H9 (cell line): ENCODE measurements around the gene GUCY1A1. TPM values are rescaled to one million over a fixed set of nuclear protein-coding genes. Genes with fewer than 3 reads are reported as not detected.

Source experiments
- DNase-seq: peaks from one replicate; pipeline ENCODE4 v3.0.0-alpha.2; 2017
- H2AFZ ChIP-seq: one replicate; pipeline ENCODE4 v1.6.1; 2013; ENCODE audit warnings: mild to moderate bottlenecking, low read length, control low read depth, moderate library complexity
- H2AK5ac ChIP-seq: 2 replicates; pipeline ENCODE4 v1.6.1; 2013; ENCODE audit warnings: low read length, control low read depth, mixed read lengths; ENCODE audit not compliant: insufficient read length
- H2BK120ac ChIP-seq: one replicate; pipeline ENCODE4 v1.6.1; 2013; ENCODE audit warnings: low read depth, mild to moderate bottlenecking, low read length, control low read depth, inconsistent platforms; ENCODE audit not compliant: poor library complexity, severe bottlenecking
- H2BK12ac ChIP-seq: 2 replicates; pipeline ENCODE4 v1.6.1; 2013; ENCODE audit warnings: low read length, control low read depth, mixed read lengths, low read depth; ENCODE audit not compliant: insufficient read length
- H2BK15ac ChIP-seq: 2 replicates; pipeline ENCODE4 v1.6.1; 2013; ENCODE audit warnings: low read depth, low read length, control low read depth
- H2BK20ac ChIP-seq: one replicate; pipeline ENCODE4 v1.6.1; 2013; ENCODE audit warnings: low read depth, mild to moderate bottlenecking, low read length, control low read depth, inconsistent platforms; ENCODE audit not compliant: poor library complexity, severe bottlenecking
- H2BK5ac ChIP-seq: 2 replicates; pipeline ENCODE4 v1.6.1; 2013; ENCODE audit warnings: low read length, control low read depth, mixed read lengths; ENCODE audit not compliant: insufficient read length
- H3K14ac ChIP-seq: 2 replicates; pipeline ENCODE4 v1.6.1; 2013; ENCODE audit warnings: low read length, control low read depth; ENCODE audit not compliant: insufficient read depth
- H3K18ac ChIP-seq: 2 replicates; pipeline ENCODE4 v1.6.1; 2013; ENCODE audit warnings: low read depth, mild to moderate bottlenecking, mixed read lengths, low read length, control low read depth; ENCODE audit not compliant: insufficient read length
- H3K23ac ChIP-seq: 2 replicates; pipeline ENCODE4 v1.6.1; 2013; ENCODE audit warnings: low read length, control low read depth, mixed read lengths, low read depth; ENCODE audit not compliant: insufficient read length
- H3K23me2 ChIP-seq: 2 replicates; pipeline ENCODE4 v1.6.1; 2013; ENCODE audit warnings: low read depth, mild to moderate bottlenecking, mixed read lengths, low read length, control low read depth; ENCODE audit not compliant: insufficient read length, poor library complexity, severe bottlenecking
- H3K27ac ChIP-seq: 2 replicates; pipeline ENCODE4 v1.5.1; 2013; ENCODE audit warnings: low read length, control low read depth, mixed read lengths, low read depth; ENCODE audit not compliant: insufficient read length
- H3K27me3 ChIP-seq: 2 replicates; pipeline ENCODE4 v1.6.1; 2013; ENCODE audit warnings: low read length, control low read depth, inconsistent platforms; ENCODE audit not compliant: insufficient read depth
- H3K4ac ChIP-seq: 2 replicates; pipeline ENCODE4 v1.6.1; 2013; ENCODE audit warnings: low read depth, mild to moderate bottlenecking, control low read depth, inconsistent platforms, low read length, moderate library complexity
- H3K4me1 ChIP-seq: 2 replicates; pipeline ENCODE4 v1.6.1; 2013; ENCODE audit warnings: low read length, control low read depth, inconsistent platforms; ENCODE audit not compliant: insufficient read depth
- H3K4me2 ChIP-seq: 2 replicates; pipeline ENCODE4 v1.6.1; 2013; ENCODE audit warnings: low read length, control low read depth, mixed read lengths; ENCODE audit not compliant: insufficient read length, insufficient read depth
- H3K56ac ChIP-seq: 2 replicates; pipeline ENCODE4 v1.6.1; 2013; ENCODE audit warnings: low read depth, mild to moderate bottlenecking, mixed read lengths, low read length, control low read depth; ENCODE audit not compliant: insufficient read length
- H3K79me1 ChIP-seq: 2 replicates; pipeline ENCODE4 v1.6.1; 2013; ENCODE audit warnings: low read depth, mild to moderate bottlenecking, moderate library complexity, low read length, control low read depth, inconsistent platforms; ENCODE audit not compliant: insufficient read depth, poor library complexity, severe bottlenecking
- H3K79me2 ChIP-seq: 2 replicates; pipeline ENCODE4 v1.6.1; 2013; ENCODE audit warnings: low read length, control low read depth, inconsistent platforms; ENCODE audit not compliant: insufficient read depth
- H3K9ac ChIP-seq: 2 replicates; pipeline ENCODE4 v1.6.1; 2013; ENCODE audit warnings: low read length, control low read depth, mixed read lengths; ENCODE audit not compliant: insufficient read length; ENCODE audit errors: extremely low read depth
- H3K9me3 ChIP-seq: one replicate; pipeline ENCODE4 v1.6.1; 2013; ENCODE audit warnings: low read depth, low read length, inconsistent platforms; ENCODE audit not compliant: control insufficient read depth
- H3T11ph ChIP-seq: one replicate; pipeline ENCODE4 v1.6.1; 2013; ENCODE audit warnings: mild to moderate bottlenecking, low read length, control low read depth, inconsistent platforms
- H4K20me1 ChIP-seq: one replicate; pipeline ENCODE4 v1.6.1; 2013; ENCODE audit not compliant: control insufficient read depth, insufficient read length, insufficient read depth
- H4K5ac ChIP-seq: 2 replicates; pipeline ENCODE4 v1.6.1; 2013; ENCODE audit warnings: low read depth, mild to moderate bottlenecking, mixed read lengths, low read length, control low read depth; ENCODE audit not compliant: insufficient read length
- H4K8ac ChIP-seq: replicated peaks from 2 replicates; pipeline ENCODE4 v1.6.1; 2013; ENCODE audit warnings: low read length, control low read depth, mixed read lengths, low read depth; ENCODE audit not compliant: insufficient read length
- H4K91ac ChIP-seq: 2 replicates; pipeline ENCODE4 v1.6.1; 2013; ENCODE audit warnings: low read depth, mild to moderate bottlenecking, moderate library complexity, mixed read lengths, low read length, control low read depth; ENCODE audit not compliant: insufficient read length
- H3K27ac Mint-ChIP-seq, 3 experiments: 2 replicates in 2 of 3; 3 replicates in 1 of 3; pipeline ENCODE4 v1.8.0; 2020 to 2021; ENCODE audit warnings: mixed read lengths in 3 of 3, mild to moderate bottlenecking in 1 of 3, moderate library complexity in 1 of 3
- H3K27me3 Mint-ChIP-seq: 2 replicates; pipeline ENCODE4 v1.8.0; 2021; ENCODE audit warnings: low read depth, mild to moderate bottlenecking, moderate library complexity, mixed read lengths
- H3K36me3 Mint-ChIP-seq, 3 experiments: 2 replicates in 2 of 3; 3 replicates in 1 of 3; pipeline ENCODE4 v1.8.0; 2020 to 2021; ENCODE audit warnings: low read depth in 3 of 3, mixed read lengths in 3 of 3; ENCODE audit not compliant: insufficient read depth in 1 of 3
- H3K4me1 Mint-ChIP-seq, 2 experiments: 2 replicates each; pipeline ENCODE4 v1.8.0; 2020; ENCODE audit warnings: mixed read lengths in 2 of 2
- H3K4me3 Mint-ChIP-seq, 2 experiments: 2 replicates in 1 of 2; 3 replicates in 1 of 2; pipeline ENCODE4 v1.8.0; 2020 to 2021; ENCODE audit warnings: mild to moderate bottlenecking in 2 of 2, mixed read lengths in 2 of 2, moderate library complexity in 1 of 2
- H3K9me3 Mint-ChIP-seq, 2 experiments: 2 replicates in 1 of 2; 3 replicates in 1 of 2; pipeline ENCODE4 v1.8.0; 2020; ENCODE audit warnings: mild to moderate bottlenecking in 2 of 2, mixed read lengths in 2 of 2, moderate library complexity in 1 of 2
- WGBS: extraction: QIAGEN DNeasy Blood & Tissue Kit; methylation state at CpG from one replicate; pipeline ENCODE4 v1.1.7; 2013; ENCODE audit warnings: missing lambda C conversion rate, low lambda C conversion rate, mixed read lengths; ENCODE audit not compliant: insufficient read length; ENCODE audit errors: extremely low coverage; 5-methylcytosine and 5-hydroxymethylcytosine counted together
- total RNA-seq: library from RNA; stranded (reverse); gene quantifications from 2 replicates; pipeline ENCODE4 v1.2.1, GENCODE V29; 2021
- TF ChIP-seq, protein P1 (sequence below): fragments of 200-600 bp; sonication (generic); conservative IDR thresholded peaks from 3 replicates; pipeline ENCODE4 v1.8.0; 2021; ENCODE audit warnings: antibody characterized with exemption, mild to moderate bottlenecking

GUCY1A1 gene
- total RNA-seq, 1 experiment from 2014 or later: not detected

- Histone ChIP-seq H3K79me2 (no peaks in the 10 kb centered on the region), H3K14ac (no peak overlapping the region)
- no CpG with 5 or more reads among the region's 2 CpGs for WGBS
Observed at GRCh38 chr4:155694100-155694785, 27.6 kb downstream of the GUCY1A1 start.

More at GRCh38 chr4:155694100-155694785, 27.6 kb downstream of the GUCY1A1 start:
- DNase-seq: no peak
- H3K4me2 ChIP-seq: no peak overlapping the region
- Mint-ChIP-seq H3K9me3 (no peaks in the 10 kb centered on the region), H3K4me1 (no peaks in the 10 kb centered on the region), H3K4me3 (no peak overlapping the region), H3K36me3 (no peaks in the 10 kb centered on the region), H3K27ac (no peak overlapping the region), H3K27me3 (peaks cover 13% of the 10 kb centered on the region)
- H2BK15ac ChIP-seq: no peak overlapping the region
- H3T11ph ChIP-seq: no peak overlapping the region
- TF ChIP-seq, protein P1, sequence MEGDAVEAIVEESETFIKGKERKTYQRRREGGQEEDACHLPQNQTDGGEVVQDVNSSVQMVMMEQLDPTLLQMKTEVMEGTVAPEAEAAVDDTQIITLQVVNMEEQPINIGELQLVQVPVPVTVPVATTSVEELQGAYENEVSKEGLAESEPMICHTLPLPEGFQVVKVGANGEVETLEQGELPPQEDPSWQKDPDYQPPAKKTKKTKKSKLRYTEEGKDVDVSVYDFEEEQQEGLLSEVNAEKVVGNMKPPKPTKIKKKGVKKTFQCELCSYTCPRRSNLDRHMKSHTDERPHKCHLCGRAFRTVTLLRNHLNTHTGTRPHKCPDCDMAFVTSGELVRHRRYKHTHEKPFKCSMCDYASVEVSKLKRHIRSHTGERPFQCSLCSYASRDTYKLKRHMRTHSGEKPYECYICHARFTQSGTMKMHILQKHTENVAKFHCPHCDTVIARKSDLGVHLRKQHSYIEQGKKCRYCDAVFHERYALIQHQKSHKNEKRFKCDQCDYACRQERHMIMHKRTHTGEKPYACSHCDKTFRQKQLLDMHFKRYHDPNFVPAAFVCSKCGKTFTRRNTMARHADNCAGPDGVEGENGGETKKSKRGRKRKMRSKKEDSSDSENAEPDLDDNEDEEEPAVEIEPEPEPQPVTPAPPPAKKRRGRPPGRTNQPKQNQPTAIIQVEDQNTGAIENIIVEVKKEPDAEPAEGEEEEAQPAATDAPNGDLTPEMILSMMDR: no peak
- no peaks in the 10 kb centered on the region for H3K27me3 ChIP-seq
- H4K8ac ChIP-seq: no peak overlapping the region
- H2BK120ac ChIP-seq: no peak overlapping the region
- no peak overlapping the region for H2BK5ac ChIP-seq
- H3K9me3 ChIP-seq: no peaks in the 10 kb centered on the region
- H4K5ac ChIP-seq: no peak overlapping the region
- no peak overlapping the region for H3K18ac ChIP-seq
- H3K56ac ChIP-seq: no peak overlapping the region
- H3K27ac ChIP-seq: no peak overlapping the region
- H3K79me1 ChIP-seq: no peaks in the 10 kb centered on the region
- H3K23ac ChIP-seq: no peak overlapping the region
- no peaks in the 10 kb centered on the region for H3K4me1 ChIP-seq
- H4K20me1 ChIP-seq: no peaks in the 10 kb centered on the region
- no peak overlapping the region for H3K4ac ChIP-seq
- H3K23me2 ChIP-seq: no peaks in the 10 kb centered on the region
- no peak overlapping the region for H2BK12ac ChIP-seq
- H2BK20ac ChIP-seq: no peak overlapping the region
- no peak overlapping the region for H4K91ac ChIP-seq
- H2AFZ ChIP-seq: no peak overlapping the region
- no peak overlapping the region for H2AK5ac ChIP-seq
- no peak overlapping the region for H3K9ac ChIP-seq
